DOHH2 (cell line): ENCODE data around the gene TRMT2B.

Source experiments
- CTCF ChIP-seq: fragments of 200-600 bp; sonication (generic); IDR thresholded peaks from one replicate; pipeline ENCODE4 v1.5.1; 2014; ENCODE audit warnings: antibody characterized with exemption, mild to moderate bottlenecking, low read depth, low read length; ENCODE audit not compliant: poor library complexity, severe bottlenecking
- EZH2phosphoT487 ChIP-seq: fragments of 200-600 bp; sonication (generic); IDR thresholded peaks from 2 replicates; pipeline ENCODE4 v1.6.1; 2017; ENCODE audit warnings: borderline replicate concordance, mild to moderate bottlenecking, antibody characterized with exemption, low read length, moderate library complexity, mixed read lengths

GRCh38 chrX:101022020-101022419 is 29.9 kb downstream of the TRMT2B start:
- no peak for TF ChIP-seq CTCF
- no peak for TF ChIP-seq EZH2phosphoT487
